Left lung (tissue), 10 donors: Measurements from ENCODE around the gene ANKS1B. TPM values are rescaled to one million over a fixed set of nuclear protein-coding genes. Genes with fewer than 3 reads are reported as not detected.

Experiments used
- ATAC-seq: fragments of 200-7000 bp; cut with Tn5 transposase; one replicate; pipeline ENCODE4 v1.9.1; 2020; ENCODE audit warnings: moderate library complexity
- DNase-seq, 4 donors: peaks; one replicate each; pipeline ENCODE4 v3.0.0-alpha.2; 2013 to 2020
- H3K27ac ChIP-seq, 2 donors: fragments of 200-600 bp; sonication (generic) in 1 of 2; one replicate each; pipeline versions ENCODE4 v1.5.0 to v1.8.0; 2020 to 2021
- H3K27me3 ChIP-seq, 2 donors: fragments of 200-600 bp; sonication (generic) in 1 of 2; one replicate each; pipeline versions ENCODE4 v1.5.0 to v1.8.0; 2020 to 2021
- H3K36me3 ChIP-seq, 2 donors: fragments of 200-600 bp; sonication (generic) in 1 of 2; one replicate each; pipeline versions ENCODE4 v1.5.0 to v1.8.0; 2020 to 2021
- H3K4me1 ChIP-seq, 2 donors: fragments of 200-600 bp; one replicate each; pipeline ENCODE4 v1.8.0; 2021
- H3K4me3 ChIP-seq, 2 donors: fragments of 200-600 bp; sonication (generic) in 1 of 2; one replicate each; pipeline versions ENCODE4 v1.5.0 to v1.8.0; 2020 to 2021; ENCODE audit warnings: mild to moderate bottlenecking in 1 of 2
- H3K9me3 ChIP-seq, 2 donors: fragments of 200-600 bp; sonication (generic) in 1 of 2; one replicate each; pipeline versions ENCODE4 v1.5.0 to v1.8.0; 2020 to 2021
- CTCF ChIP-seq, 2 donors: fragments of 200-600 bp; sonication (generic) in 1 of 2; IDR thresholded peaks; one replicate each; pipeline versions ENCODE4 v1.5.0 to v1.8.0; 2021; ENCODE audit warnings: antibody characterized with exemption in 2 of 2
- intact Hi-C, 2 donors: fragments of 100-400 bp; cut with DNase I; formaldehyde crosslinking; loops; one replicate each; pipeline versions ENCODE4 v1.11.2 to v1.14.2; 2022
- polyA plus RNA-seq, 6 donors: library from polyadenylated mRNA; unstranded; fragments of 120-200 nt; gene quantifications; one replicate each; pipeline ENCODE4 v1.2.1, GENCODE V29; 2013; ENCODE audit not compliant: insufficient read length in 6 of 6
- total RNA-seq, 2 donors: library from RNA; stranded (reverse); fragmentation: NEBNext Ultra II Directional; extraction: Animal tissue kit (Norgen Biotek cat#: 25700); gene quantifications; one replicate each; pipeline ENCODE4 v1.2.1, GENCODE V29; 2021
- donor health status: DM: no; HTN: yes; CAD: no.
- donor health status: DM: no; HTN: no; CAD: no.

ANKS1B gene
- total and polyA plus RNA-seq, 8 donors, result 4.9 to 31.8 (median 14.9) TPM

- H3K4me3 ChIP-seq, result no peak overlapping the region
- H3K27me3 ChIP-seq, result no peaks in the 10 kb centered on the region
- H3K9me3 ChIP-seq, result no peaks in the 10 kb centered on the region
- no peaks in the 10 kb centered on the region for H3K36me3 ChIP-seq
- intact Hi-C loops, result no loop called here
- ATAC-seq, result peak; percentile 93
- no peak overlapping the region for H3K27ac ChIP-seq
- no peak for TF ChIP-seq CTCF (IDR thresholded peaks at IDR 0.05)
- DNase-seq, result no peak
- no peaks in the 10 kb centered on the region for H3K4me1 ChIP-seq
Observed at GRCh38 chr12:99200711-99201384, 783.9 kb downstream of the ANKS1B start.

GRCh38 chr12:99195474-99195873 is 789.3 kb downstream of the ANKS1B start:
- H3K27ac ChIP-seq, result no peak overlapping the region
- no peak for TF ChIP-seq CTCF (IDR thresholded peaks at IDR 0.05)
- no peak overlapping the region for H3K4me3 ChIP-seq
- H3K4me1 ChIP-seq, result no peaks in the 10 kb centered on the region
- no peaks in the 10 kb centered on the region for H3K27me3 ChIP-seq
- intact Hi-C loops, result no loop called here
- ATAC-seq, result no peak
- H3K9me3 ChIP-seq, result no peaks in the 10 kb centered on the region
- H3K36me3 ChIP-seq, result no peaks in the 10 kb centered on the region
- no peak for DNase-seq

GRCh38 chr12:99192489-99192888 is 792.2 kb downstream of the ANKS1B start:
- ATAC-seq, result no peak
- no peaks in the 10 kb centered on the region for H3K27me3 ChIP-seq
- intact Hi-C loops, result no loop called here
- H3K36me3 ChIP-seq, result no peaks in the 10 kb centered on the region
- DNase-seq, result no peak
- H3K4me3 ChIP-seq, result no peak overlapping the region
- no peak for TF ChIP-seq CTCF (IDR thresholded peaks at IDR 0.05)
- H3K9me3 ChIP-seq, result peaks cover 0 to 6% of the 10 kb centered on the region in 2 donors
- H3K27ac ChIP-seq, result no peak overlapping the region
- H3K4me1 ChIP-seq, result no peaks in the 10 kb centered on the region

- DNase-seq, result no peak
- Histone ChIP-seq H3K4me1 (no peaks in the 10 kb centered on the region), H3K36me3 (no peaks in the 10 kb centered on the region), H3K9me3 (no peaks in the 10 kb centered on the region), H3K27ac (no peak overlapping the region), H3K27me3 (no peaks in the 10 kb centered on the region), H3K4me3 (no peak overlapping the region)
- ATAC-seq, result no peak
- intact Hi-C loops, result no loop called here
- TF ChIP-seq CTCF (IDR thresholded peaks at IDR 0.05), result no peak
Observed at GRCh38 chr12:99176871-99177270, 807.9 kb downstream of the ANKS1B start.

- ATAC-seq, result no peak
- H3K27me3 ChIP-seq, result no peaks in the 10 kb centered on the region
- H3K4me1 ChIP-seq, result no peaks in the 10 kb centered on the region
- no peak overlapping the region for H3K4me3 ChIP-seq
- no peaks in the 10 kb centered on the region for H3K9me3 ChIP-seq
- no peaks in the 10 kb centered on the region for H3K36me3 ChIP-seq
- H3K27ac ChIP-seq, result no peak overlapping the region
- intact Hi-C loops, result no loop called here
- no peak for DNase-seq
- TF ChIP-seq CTCF (IDR thresholded peaks at IDR 0.05), result no peak
Observed at GRCh38 chr12:99170461-99170860, 814.3 kb downstream of the ANKS1B start.
